ENCODE measurements around the gene ELK3. TPM values are rescaled to one million over a fixed set of nuclear protein-coding genes. Genes with fewer than 3 reads are reported as not detected.

The ELK3 gene
- total RNA-seq, 1 experiment from 2014 or later: 9.4 TPM

- H3K18ac ChIP-seq (ENCODE audit: insufficient read length, low read depth, low read length): no peak overlapping the region
- no peak overlapping the region for H2BK120ac ChIP-seq (ENCODE audit: low read depth, low read length, poor library complexity, severe bottlenecking)
- no peak for TF ChIP-seq CTCF (conservative IDR thresholded peaks at IDR 0.05)
- H4K91ac ChIP-seq (ENCODE audit: insufficient read length, low read depth, low read length): no peak overlapping the region
- no peak overlapping the region for H4K5ac ChIP-seq (ENCODE audit: insufficient read length, low read depth, low read length)
- no peaks in the 10 kb centered on the region for H3K27me3 ChIP-seq (ENCODE audit: insufficient read depth, low read length)
- H3K79me2 ChIP-seq (ENCODE audit: insufficient read depth, low read length): no peaks in the 10 kb centered on the region
- Mint-ChIP-seq H3K27ac (no peak overlapping the region), H3K4me1 (peaks cover 17 to 18% of the 10 kb centered on the region in 2 experiments), H3K9me3 (no peaks in the 10 kb centered on the region), H3K36me3 (ENCODE audit: insufficient read depth in 1 of 3, low read depth in 3 of 3) (no peaks in the 10 kb centered on the region), H3K27me3 (ENCODE audit: low read depth) (peaks cover 5% of the 10 kb centered on the region), H3K4me3 (no peak overlapping the region)
- H3K4me2 ChIP-seq (ENCODE audit: insufficient read depth, insufficient read length, low read length): no peak overlapping the region
- H3K23me2 ChIP-seq (ENCODE audit: insufficient read length, low read depth, low read length, poor library complexity, severe bottlenecking): no peaks in the 10 kb centered on the region
- no peaks in the 10 kb centered on the region for H3K9me3 ChIP-seq (ENCODE audit: control insufficient read depth, low read depth, low read length)
- no peak overlapping the region for H3K4ac ChIP-seq (ENCODE audit: low read depth, low read length)
- H2BK5ac ChIP-seq (ENCODE audit: insufficient read length, low read length): no peak overlapping the region
- no peak overlapping the region for H3K27ac ChIP-seq (ENCODE audit: insufficient read length, low read depth, low read length)
- H2BK20ac ChIP-seq (ENCODE audit: low read depth, low read length, poor library complexity, severe bottlenecking): no peak overlapping the region
- H3T11ph ChIP-seq (ENCODE audit: low read length): no peak overlapping the region
- H4K8ac ChIP-seq (replicated peaks; ENCODE audit: insufficient read length, low read depth, low read length): no peak overlapping the region
- H3K14ac ChIP-seq (ENCODE audit: insufficient read depth, low read length): no peak overlapping the region
- H4K20me1 ChIP-seq (ENCODE audit: control insufficient read depth, insufficient read depth, insufficient read length): no peaks in the 10 kb centered on the region
- H2AFZ ChIP-seq (ENCODE audit: low read length): no peak overlapping the region
- H2BK15ac ChIP-seq (ENCODE audit: low read depth, low read length): no peak overlapping the region
- no peak overlapping the region for H2BK12ac ChIP-seq (ENCODE audit: insufficient read length, low read depth, low read length)
- no peak overlapping the region for H3K9ac ChIP-seq (ENCODE audit: extremely low read depth, insufficient read length, low read length)
- WGBS (ENCODE audit: extremely low coverage, insufficient read length, low lambda C conversion rate): no CpG with 5 or more reads among the region's 2 CpGs
- no peaks in the 10 kb centered on the region for H3K79me1 ChIP-seq (ENCODE audit: insufficient read depth, low read depth, low read length, poor library complexity, severe bottlenecking)
- no peak overlapping the region for H3K23ac ChIP-seq (ENCODE audit: insufficient read length, low read depth, low read length)
- no peak for DNase-seq
- peaks cover 8% of the 10 kb centered on the region; the same call in 1 of the 2 replicates for H3K4me1 ChIP-seq (ENCODE audit: insufficient read depth, low read length)
- H2AK5ac ChIP-seq (ENCODE audit: insufficient read length, low read length): no peak overlapping the region
- H3K56ac ChIP-seq (ENCODE audit: insufficient read length, low read depth, low read length): no peak overlapping the region
Observed at GRCh38 chr12:96146747-96147146, 47.4 kb upstream of the ELK3 start.

Measured in H9 (cell line).